Heart right ventricle (tissue), 16 donors: ENCODE measurements around the gene RPL6. TPM values are rescaled to one million over a fixed set of nuclear protein-coding genes. Genes with fewer than 3 reads are reported as not detected.

ENCODE experiments used
- ATAC-seq, 8 donors: fragments of 200-7000 bp; cut with Tn5 transposase; one replicate each; pipeline ENCODE4 v1.9.1; 2020; ENCODE audit warnings: mild to moderate bottlenecking in 8 of 8, moderate library complexity in 8 of 8, moderate number of reproducible peaks in 1 of 8
- DNase-seq, 2 donors: peaks; one replicate each; pipeline ENCODE4 v3.0.0-alpha.2; 2020
- H3K27ac ChIP-seq, 10 donors: fragments of 200-600 bp; sonication (generic) in 2 of 10; one replicate each; pipeline versions ENCODE4 v1.5.0 to v1.8.0; 2020 to 2022; ENCODE audit warnings: mild to moderate bottlenecking in 3 of 10
- H3K27me3 ChIP-seq, 7 donors: fragments of 200-600 bp; one replicate each; pipeline ENCODE4 v1.8.0; 2021 to 2022; ENCODE audit warnings: mild to moderate bottlenecking in 2 of 7
- H3K36me3 ChIP-seq, 9 donors: fragments of 200-600 bp; sonication (generic) in 1 of 9; one replicate each; pipeline versions ENCODE4 v1.5.0 to v1.8.0; 2020 to 2022; ENCODE audit warnings: mild to moderate bottlenecking in 2 of 9
- H3K4me1 ChIP-seq, 9 donors: fragments of 200-600 bp; sonication (generic) in 1 of 9; one replicate each; pipeline versions ENCODE4 v1.5.0 to v1.8.0; 2020 to 2022; ENCODE audit warnings: mild to moderate bottlenecking in 4 of 9
- H3K4me3 ChIP-seq, 10 donors: fragments of 200-600 bp; sonication (generic) in 2 of 10; one replicate each; pipeline versions ENCODE4 v1.5.0 to v1.8.0; 2020 to 2022; ENCODE audit warnings: mild to moderate bottlenecking in 7 of 10, moderate library complexity in 2 of 10
- H3K9me3 ChIP-seq, 11 donors: fragments of 200-600 bp in 10 of 11; sonication (generic) in 2 of 11; one replicate each; pipeline versions ENCODE4 v1.5.0 to v1.8.0; 2013 to 2022; ENCODE audit warnings: mild to moderate bottlenecking in 2 of 11, control low read depth in 1 of 11, moderate library complexity in 1 of 11
- CTCF ChIP-seq, 9 donors: fragments of 200-600 bp; sonication (generic) in 2 of 9; IDR thresholded peaks; one replicate each; pipeline versions ENCODE4 v1.5.0 to v1.8.0; 2021 to 2022; ENCODE audit warnings: antibody characterized with exemption in 9 of 9, mild to moderate bottlenecking in 5 of 9, moderate library complexity in 1 of 9
- WGBS, 2 donors: extraction: QIAGEN DNeasy Blood & Tissue Kit; methylation state at CpG; one replicate each; pipeline ENCODE4 v1.1.7; 2013; ENCODE audit warnings: inconsistent platforms in 1 of 2; 5-methylcytosine and 5-hydroxymethylcytosine counted together
- intact Hi-C, 10 donors: fragments of 100-400 bp; cut with DNase I; formaldehyde crosslinking; loops; one replicate each; pipeline versions ENCODE4 v1.11.1 to v1.14.2; 2022
- polyA plus RNA-seq, 2 donors: library from polyadenylated mRNA; stranded (reverse); fragments of 200-250 nt; gene quantifications; one replicate each; pipeline ENCODE4 v1.2.3, GENCODE V29; 2013
- total RNA-seq, 10 donors: library from RNA; stranded (reverse); fragmentation: NEBNext Ultra II Directional in 3 of 10; extraction: Animal tissue kit (Norgen Biotek cat#: 25700) in 3 of 10; gene quantifications; one replicate each; pipeline versions ENCODE4 v1.2.1 to v1.2.4, GENCODE V29; 2021 to 2023
- donor health status: Arrhythmogenic right ventricular cardiomyopathy.
- donor health status: ischemic (EF 13 %, LVEDD 7.1; RV severe dilation, severe dysfunction).
- donor health status: healthy with polysubstance abuse.
- donor health status: DM: no; HTN: yes; CAD: no.
- donor health status: DM: no; HTN: no; CAD: no.
- donor health status: ischemic (EF 25% LVEDD 6.9; RV normal size, moderate dysfunction).
- donor health status: ischemic (EF 25% LVEDD 5.7; RV mildly dilated, moderate dysfunction).
- donor health status: healthy.
- donor health status: DM: yes; HTN: yes; CAD: no.
- donor health status: Ischemic cardiomyopathy.
- donor health status: ischemic (EF 35%, LVEDD 5.7; RV mildly dilated, moderate dysfunction).
- donor health status: nonischemic (EF 11% LVEDD 7.7; RV severe dilation, severe dysfunction).
- donor health status: DM: yes; HTN: yes; CAD: no.
- donor health status: PGD.
- donor health status: ischemic (EF 29% LVEDD 5.4; RV normal size, mild dysfunction).
- donor health status: nonischemic (EF 23%, LVEDD 6.1; RV moderate dilation, normal function).

The RPL6 gene
- total and polyA plus RNA-seq, 12 donors = 564 to 1,749 (median 624) TPM

DNA sequence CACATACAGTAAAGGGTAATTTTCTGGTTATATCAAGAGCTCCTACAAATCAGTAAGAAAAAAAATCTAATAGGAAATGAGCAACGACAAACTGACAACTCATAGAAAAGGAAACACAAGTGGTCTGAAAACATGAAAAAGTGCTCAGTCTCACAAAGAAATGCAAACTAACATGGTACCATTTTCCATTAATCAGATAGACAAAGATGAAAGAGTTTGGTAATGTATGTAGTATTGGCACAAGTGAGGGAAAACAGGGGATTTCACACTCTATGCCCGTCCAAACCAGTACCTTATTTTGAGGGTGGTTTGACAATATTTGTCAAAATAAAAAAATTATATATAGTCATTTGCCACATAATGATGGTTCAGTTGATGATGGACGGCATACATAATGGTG, 22.6 kb upstream of the RPL6 start:
- Histone ChIP-seq H3K27ac (no peak overlapping the region), H3K4me1 (peaks cover 0 to 15% (median 6%) of the 10 kb centered on the region in 9 donors), H3K36me3 (peaks cover 0 to 14% (median 0%) of the 10 kb centered on the region in 9 donors), H3K4me3 (no peak overlapping the region), H3K9me3 (no peaks in the 10 kb centered on the region), H3K27me3 (no peaks in the 10 kb centered on the region)
- DNase-seq (no peak), ATAC-seq (no peak)
- TF ChIP-seq CTCF (IDR thresholded peaks at IDR 0.05) = no peak
- intact Hi-C loops = no loop called here
- 88 to 89% methylated on average over 3 of the region's 3 CpGs for WGBS, 2 donors

DNA sequence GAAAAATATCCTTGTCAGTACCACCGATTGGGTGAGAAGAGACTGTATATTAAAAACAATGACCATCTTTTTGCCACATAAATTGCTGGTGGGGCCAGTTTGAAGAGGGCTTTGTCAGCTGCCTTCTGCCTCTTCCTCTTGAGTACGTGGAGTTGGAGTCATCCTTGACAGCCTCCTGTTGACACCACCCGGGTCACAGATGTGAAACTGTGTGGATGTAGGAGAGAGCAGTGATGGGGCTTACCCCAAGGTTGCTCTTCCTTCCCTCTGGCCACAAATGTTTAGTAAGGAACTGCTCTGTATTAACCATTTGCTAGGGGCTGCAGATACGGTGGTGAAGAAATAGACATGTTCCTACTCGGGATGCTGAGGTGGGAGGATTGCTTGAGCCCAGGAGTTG, 21.5 kb upstream of the RPL6 start:
- H3K4me3 ChIP-seq = no peak overlapping the region
- H3K27ac ChIP-seq = no peak overlapping the region
- intact Hi-C loops = no loop called here
- ATAC-seq = no peak
- peaks cover 0 to 14% (median 0%) of the 10 kb centered on the region in 9 donors for H3K36me3 ChIP-seq
- TF ChIP-seq CTCF (IDR thresholded peaks at IDR 0.05) = no peak
- no peaks in the 10 kb centered on the region for H3K27me3 ChIP-seq
- H3K9me3 ChIP-seq = no peaks in the 10 kb centered on the region
- 78% methylated on average over 5 of the region's 5 CpGs for WGBS, 2 donors
- H3K4me1 ChIP-seq = peaks cover 0 to 8% (median under 1%) of the 10 kb centered on the region in 9 donors
- DNase-seq = no peak

GRCh38 chr12:112427760-112428159, 18.4 kb upstream of the RPL6 start:
- Histone ChIP-seq H3K4me1 (peaks cover 0 to 26% (median 15%) of the 10 kb centered on the region in 9 donors), H3K4me3 (no peak overlapping the region), H3K9me3 (no peaks in the 10 kb centered on the region), H3K36me3 (peaks cover 0 to 14% (median 0%) of the 10 kb centered on the region in 9 donors), H3K27ac (no peak overlapping the region), H3K27me3 (no peaks in the 10 kb centered on the region)
- WGBS, 2 donors = 99 to 100% methylated on average over 2 of the region's 2 CpGs
- no peak for ATAC-seq
- intact Hi-C loops = no loop called here
- no peak for DNase-seq
- no peak for TF ChIP-seq CTCF (IDR thresholded peaks at IDR 0.05)

- no peak for ATAC-seq
- Histone ChIP-seq H3K4me1 (peaks cover 0 to 46% (median 33%) of the 10 kb centered on the region in 9 donors), H3K27me3 (no peaks in the 10 kb centered on the region), H3K36me3 (peaks cover 0 to 9% (median 0%) of the 10 kb centered on the region in 9 donors), H3K27ac (no peak overlapping the region), H3K4me3 (no peak overlapping the region), H3K9me3 (no peaks in the 10 kb centered on the region)
- TF ChIP-seq CTCF (IDR thresholded peaks at IDR 0.05) = no peak
- WGBS, 2 donors = 94 to 97% methylated on average over 7 of the region's 7 CpGs
- intact Hi-C loops = no loop called here
- DNase-seq = no peak
Observed at GRCh38 chr12:112425582-112426382, 16.4 kb upstream of the RPL6 start.
